PFSK-1 (cell line): ENCODE results near the gene ZRANB1.

Experiments used
- FOXP2 ChIP-seq: optimal IDR thresholded peaks from 2 replicates; pipeline ENCODE3; 2011; ENCODE audit warnings: borderline replicate concordance, control low read depth, inconsistent platforms; ENCODE audit not compliant: insufficient read depth; ENCODE audit errors: extremely low read length, extremely low read depth
- POLR2AphosphoS5 ChIP-seq: IDR thresholded peaks from 2 replicates; pipeline ENCODE4 v1.6.1; 2012; ENCODE audit warnings: low read depth, mild to moderate bottlenecking, control low read depth, low read length, moderate library complexity
- REST ChIP-seq, 2 experiments: IDR thresholded peaks; 2 replicates each; pipeline versions ENCODE4 v1.6.1 to v1.8.0; 2011 to 2012; ENCODE audit warnings: low read depth in 2 of 2, low read length in 2 of 2, control low read depth in 1 of 2, inconsistent platforms in 1 of 2, mild to moderate bottlenecking in 1 of 2, moderate library complexity in 1 of 2; ENCODE audit not compliant: insufficient read depth in 1 of 2
- SIN3A ChIP-seq: IDR thresholded peaks from 2 replicates; pipeline ENCODE4 v1.6.1; 2012; ENCODE audit warnings: mild to moderate bottlenecking, low read length, moderate library complexity, borderline replicate concordance; ENCODE audit not compliant: insufficient read depth
- TAF1 ChIP-seq: IDR thresholded peaks from 2 replicates; pipeline ENCODE4 v1.6.1; 2012; ENCODE audit warnings: low read length, control low read depth, borderline replicate concordance; ENCODE audit not compliant: insufficient read depth

Gene ZRANB1

GRCh38 chr10:124990671-124991625 is 49.0 kb downstream of the ZRANB1 start:
- TF ChIP-seq SIN3A: no peak
- TF ChIP-seq FOXP2: no peak
- no peak for TF ChIP-seq REST (IDR thresholded peaks at IDR 0.05; ENCODE audit: insufficient read depth in 1 of 2, low read depth in 2 of 2, low read length in 2 of 2)
- TF ChIP-seq TAF1: no peak
- TF ChIP-seq POLR2AphosphoS5: no peak

GRCh38 chr10:124991835-124992234 is 49.9 kb downstream of the ZRANB1 start:
- TF ChIP-seq SIN3A: no peak
- 0 out of 2 replicates have a peak, but pooled peaks have one; percentile 28 for TF ChIP-seq POLR2AphosphoS5
- TF ChIP-seq REST (IDR thresholded peaks at IDR 0.05; ENCODE audit: insufficient read depth in 1 of 2, low read depth in 2 of 2, low read length in 2 of 2): no peak

GRCh38 chr10:124992462-124993344 is 50.8 kb downstream of the ZRANB1 start:
- TF ChIP-seq REST (IDR thresholded peaks at IDR 0.05; ENCODE audit: insufficient read depth in 1 of 2, low read depth in 2 of 2, low read length in 2 of 2) (no peak), FOXP2 (no peak), POLR2AphosphoS5 (no peak), SIN3A (no peak), TAF1 (no peak)

- no peak for TF ChIP-seq POLR2AphosphoS5
- no peak for TF ChIP-seq REST (IDR thresholded peaks at IDR 0.05; ENCODE audit: insufficient read depth in 1 of 2, low read depth in 2 of 2, low read length in 2 of 2)
- TF ChIP-seq FOXP2: no peak
- TF ChIP-seq TAF1: no peak
- no peak for TF ChIP-seq SIN3A
Measured at GRCh38 chr10:124993345-124993708, 51.4 kb downstream of the ZRANB1 start.
